DMS 273 (cell line): ENCODE measurements around the gene NUDT8.
A peak's percentile ranks its signal among the peaks of the same experiment; 100 is the strongest.
"Not testable (repeated sequence)": the region's sequence is repeated elsewhere in the genome, so short reads cannot be mapped to it uniquely, and the experiment has no call there.

Experiments used
- DNase-seq: peaks from one replicate; lab custom pipeline; 2025; ENCODE audit not compliant: unreplicated experiment; lab: John Stamatoyannopoulos, UW

NUDT8 gene

DNA sequence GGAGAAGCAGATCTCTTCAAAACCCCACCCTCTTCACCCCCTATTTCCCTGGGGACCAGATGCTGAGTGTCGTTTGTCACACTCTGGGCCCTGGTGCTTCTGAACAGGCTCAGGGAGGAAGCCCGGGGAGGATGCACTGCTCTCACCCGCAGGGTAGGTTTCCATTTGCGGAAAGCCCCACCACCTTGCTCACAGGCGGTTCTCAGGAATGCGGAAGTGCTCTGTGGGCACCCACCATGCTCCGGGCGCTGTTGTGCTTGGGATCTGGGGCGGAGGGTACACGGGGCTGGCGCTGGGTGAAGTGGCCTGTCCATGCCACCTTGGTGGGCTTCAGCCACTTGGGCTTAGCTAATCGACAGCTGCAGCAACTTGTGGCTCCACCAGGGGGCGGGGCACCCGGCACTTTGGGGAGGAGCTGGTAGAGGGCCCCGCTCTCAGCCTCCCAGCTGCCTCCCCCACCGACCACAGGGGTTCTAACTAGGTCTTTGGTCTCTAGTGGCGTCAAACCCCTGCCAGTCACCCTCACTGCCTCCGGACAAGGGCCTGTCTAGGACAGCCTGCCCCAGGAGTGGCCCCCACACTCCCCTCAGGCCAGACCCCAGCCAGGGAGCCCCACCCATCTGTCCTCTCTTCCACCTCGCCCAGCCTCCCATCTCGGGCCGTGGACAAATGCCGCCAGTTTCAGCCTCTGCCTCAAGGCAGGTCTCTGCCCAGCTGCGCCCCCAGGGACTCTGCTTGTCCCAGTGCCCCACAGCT, 15.6 kb downstream of the NUDT8 start:
- DNase-seq: peak; percentile 78

DNA sequence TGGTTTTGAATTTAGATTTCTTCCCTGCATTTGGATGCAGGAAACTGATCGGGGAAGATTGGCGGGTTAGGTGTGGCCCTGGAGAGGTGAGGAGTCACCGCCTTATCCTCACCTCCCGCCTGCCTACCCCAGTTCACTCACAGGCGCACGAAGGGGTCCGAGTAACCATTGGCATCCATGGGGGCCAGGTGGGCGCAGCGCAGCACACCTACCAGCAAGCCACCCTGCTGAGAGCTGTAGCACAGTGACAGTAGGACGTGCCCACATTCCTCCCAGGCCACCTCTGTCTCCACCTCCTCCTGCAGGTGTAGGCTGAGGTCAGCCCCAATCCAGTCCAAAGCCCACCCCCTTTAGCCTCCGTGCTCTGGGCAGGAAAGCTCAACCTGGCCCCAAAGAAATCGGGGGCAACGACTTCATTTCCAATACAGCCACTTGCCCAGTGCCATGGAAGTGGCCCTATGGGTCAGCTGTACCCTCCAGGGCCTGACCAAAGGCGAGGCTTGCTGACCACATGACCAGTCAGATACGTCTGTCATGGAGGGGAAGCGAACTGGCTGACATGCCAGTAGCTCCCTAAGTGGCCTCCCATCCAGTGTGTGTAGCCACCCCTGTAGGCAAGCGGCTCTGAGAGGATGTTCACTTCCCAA, 16.3 kb downstream of the NUDT8 start:
- no peak for DNase-seq

DNA sequence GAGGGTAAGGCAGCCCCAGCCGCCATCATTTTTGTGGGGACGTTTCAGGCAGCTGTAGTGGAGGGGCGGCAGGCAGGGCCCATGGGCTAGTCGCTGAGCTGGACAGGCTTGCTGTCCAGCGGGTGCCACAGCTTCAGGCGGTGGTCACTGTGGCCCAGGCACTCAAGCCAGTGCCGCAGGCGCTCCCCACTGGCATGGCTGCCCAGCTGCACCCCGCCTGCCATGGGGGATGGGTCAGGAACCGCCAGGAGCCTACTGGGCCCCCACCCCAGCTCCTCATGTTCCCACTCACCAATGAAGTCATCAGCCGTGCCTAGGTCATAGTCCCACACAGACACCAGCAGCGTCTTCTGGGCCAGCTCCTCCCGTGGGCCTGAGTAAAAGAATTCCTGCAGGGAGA, 17.0 kb downstream of the NUDT8 start:
- DNase-seq: no peak

DNA sequence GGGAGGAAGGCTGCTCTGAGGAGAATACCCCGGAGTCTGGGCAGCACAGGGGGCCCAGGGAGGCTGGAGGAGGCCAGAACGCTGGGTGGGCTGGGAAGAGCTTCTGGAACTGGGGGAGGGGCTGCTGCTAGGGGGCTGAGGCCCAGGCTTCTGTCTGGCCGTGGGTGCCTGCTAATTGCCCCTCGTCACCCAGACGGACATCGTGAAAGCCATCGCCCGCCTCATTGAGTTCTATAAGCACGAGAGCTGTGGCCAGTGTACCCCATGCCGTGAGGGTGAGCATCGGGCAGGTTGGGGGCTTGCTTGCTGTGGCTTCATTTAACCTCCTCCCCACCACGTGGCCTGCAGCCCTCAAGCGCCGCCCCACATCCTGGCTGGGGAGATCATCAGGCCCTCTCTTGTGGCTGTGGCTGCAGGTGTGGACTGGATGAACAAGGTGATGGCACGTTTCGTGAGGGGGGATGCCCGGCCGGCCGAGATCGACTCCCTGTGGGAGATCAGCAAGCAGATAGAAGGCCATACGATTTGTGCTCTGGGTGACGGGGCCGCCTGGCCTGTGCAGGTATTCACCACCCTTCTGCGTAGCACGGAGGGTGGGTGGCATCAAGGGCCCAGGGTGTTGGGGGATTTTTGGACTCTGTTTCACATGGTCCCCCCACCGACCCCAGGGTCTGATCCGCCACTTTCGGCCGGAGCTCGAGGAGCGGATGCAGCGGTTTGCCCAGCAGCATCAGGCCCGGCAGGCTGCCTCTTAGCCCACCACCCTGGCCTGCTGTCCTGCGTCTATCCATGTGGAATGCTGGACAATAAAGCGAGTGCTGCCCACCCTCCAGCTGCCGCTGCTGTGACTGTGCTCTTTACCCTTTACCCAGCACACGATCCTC, 17.8 kb downstream of the NUDT8 start:
- DNase-seq: no peak

DNA sequence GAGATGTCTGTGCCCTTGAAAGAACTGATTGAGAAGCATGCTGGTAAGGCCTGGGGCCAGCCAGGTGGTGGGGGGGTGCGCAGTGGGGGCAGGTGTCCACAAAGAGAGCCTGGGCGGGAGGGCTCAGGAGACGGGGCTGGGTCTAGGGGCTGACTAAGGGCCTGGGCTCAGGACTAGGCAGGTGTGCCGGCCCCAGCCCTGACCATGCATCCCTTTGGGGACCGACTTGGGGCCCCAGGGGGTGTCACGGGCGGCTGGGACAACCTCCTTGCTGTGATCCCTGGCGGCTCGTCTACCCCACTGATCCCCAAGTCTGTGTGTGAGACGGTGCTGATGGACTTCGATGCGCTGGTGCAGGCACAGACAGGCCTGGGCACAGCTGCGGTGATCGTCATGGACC, 18.6 kb downstream of the NUDT8 start:
- no peak for DNase-seq

DNA sequence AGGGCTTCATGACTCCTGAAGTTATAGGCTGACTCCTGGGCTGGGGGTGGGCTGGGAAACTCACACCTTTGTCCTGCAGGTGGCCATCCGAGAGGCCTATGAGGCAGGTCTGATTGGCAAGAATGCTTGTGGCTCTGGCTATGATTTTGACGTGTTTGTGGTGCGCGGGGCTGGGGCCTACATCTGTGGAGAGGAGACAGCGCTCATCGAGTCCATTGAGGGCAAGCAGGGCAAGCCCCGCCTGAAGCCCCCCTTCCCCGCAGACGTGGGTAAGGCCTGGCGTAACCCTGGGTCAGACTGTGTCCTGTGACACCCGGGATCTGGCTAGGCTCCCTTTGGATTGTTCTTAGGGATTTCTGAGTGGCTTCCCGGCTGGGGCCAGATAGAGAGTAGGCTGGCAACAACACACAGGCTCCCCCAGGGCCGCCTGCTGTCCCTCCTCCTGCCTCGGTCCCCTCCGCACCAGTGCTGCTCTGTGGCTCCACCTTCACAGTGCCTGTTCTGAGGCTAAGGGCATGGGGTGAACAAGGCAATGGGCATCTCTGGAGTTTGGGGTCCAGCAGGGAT, 19.4 kb downstream of the NUDT8 start:
- DNase-seq: no peak

DNA sequence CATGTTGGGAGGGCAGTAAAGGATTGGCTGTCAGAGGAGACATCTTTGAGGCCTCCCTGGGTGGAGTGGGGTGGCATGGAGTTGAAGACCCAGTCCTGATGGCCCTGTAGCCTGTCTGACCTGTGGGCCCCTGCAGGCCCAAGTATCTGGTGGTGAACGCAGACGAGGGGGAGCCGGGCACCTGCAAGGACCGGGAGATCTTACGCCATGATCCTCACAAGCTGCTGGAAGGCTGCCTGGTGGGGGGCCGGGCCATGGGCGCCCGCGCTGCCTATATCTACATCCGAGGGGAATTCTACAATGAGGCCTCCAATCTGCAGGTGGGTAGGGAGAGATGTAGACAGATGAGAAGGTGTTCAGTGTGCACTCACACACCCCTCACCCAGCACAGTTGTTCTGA, 20.4 kb downstream of the NUDT8 start:
- DNase-seq: no peak

DNA sequence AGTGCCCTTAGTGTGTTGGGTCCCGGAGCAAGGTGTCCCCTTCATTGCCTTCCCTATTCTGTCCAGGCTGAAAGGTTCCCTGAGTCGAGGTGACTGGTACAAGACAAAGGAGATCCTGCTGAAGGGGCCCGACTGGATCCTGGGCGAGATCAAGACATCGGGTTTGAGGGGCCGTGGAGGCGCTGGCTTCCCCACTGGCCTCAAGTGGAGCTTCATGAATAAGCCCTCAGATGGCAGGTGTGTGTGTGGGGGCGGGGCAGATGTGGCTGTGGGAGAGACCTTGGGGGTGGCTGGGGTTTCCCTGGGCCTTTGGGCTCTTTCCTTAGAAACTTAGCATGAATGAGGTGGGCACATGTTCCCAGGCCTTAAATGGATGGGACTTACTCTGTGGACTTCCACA, 21.3 kb downstream of the NUDT8 start:
- no peak for DNase-seq

DNA sequence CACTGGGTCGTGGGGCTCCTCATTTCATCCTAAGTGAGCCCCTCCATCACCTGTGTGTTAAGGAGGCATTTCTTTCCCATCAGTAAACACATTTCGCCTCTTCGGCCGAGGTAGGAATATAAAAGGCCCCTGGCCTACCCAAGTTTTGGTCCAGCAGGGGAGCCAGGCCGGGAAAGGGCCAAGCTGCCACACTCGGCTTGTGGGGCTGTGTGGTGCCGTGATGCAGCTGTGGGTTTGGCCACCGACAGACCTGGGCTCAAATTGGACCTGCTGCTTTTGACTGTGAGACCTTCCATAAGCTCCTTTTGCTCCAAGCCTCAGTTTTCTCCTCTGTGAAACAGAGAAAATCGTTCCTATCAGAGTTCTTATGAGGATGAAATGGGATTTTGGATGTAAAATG, 22.2 kb downstream of the NUDT8 start:
- DNase-seq: no peak

DNA sequence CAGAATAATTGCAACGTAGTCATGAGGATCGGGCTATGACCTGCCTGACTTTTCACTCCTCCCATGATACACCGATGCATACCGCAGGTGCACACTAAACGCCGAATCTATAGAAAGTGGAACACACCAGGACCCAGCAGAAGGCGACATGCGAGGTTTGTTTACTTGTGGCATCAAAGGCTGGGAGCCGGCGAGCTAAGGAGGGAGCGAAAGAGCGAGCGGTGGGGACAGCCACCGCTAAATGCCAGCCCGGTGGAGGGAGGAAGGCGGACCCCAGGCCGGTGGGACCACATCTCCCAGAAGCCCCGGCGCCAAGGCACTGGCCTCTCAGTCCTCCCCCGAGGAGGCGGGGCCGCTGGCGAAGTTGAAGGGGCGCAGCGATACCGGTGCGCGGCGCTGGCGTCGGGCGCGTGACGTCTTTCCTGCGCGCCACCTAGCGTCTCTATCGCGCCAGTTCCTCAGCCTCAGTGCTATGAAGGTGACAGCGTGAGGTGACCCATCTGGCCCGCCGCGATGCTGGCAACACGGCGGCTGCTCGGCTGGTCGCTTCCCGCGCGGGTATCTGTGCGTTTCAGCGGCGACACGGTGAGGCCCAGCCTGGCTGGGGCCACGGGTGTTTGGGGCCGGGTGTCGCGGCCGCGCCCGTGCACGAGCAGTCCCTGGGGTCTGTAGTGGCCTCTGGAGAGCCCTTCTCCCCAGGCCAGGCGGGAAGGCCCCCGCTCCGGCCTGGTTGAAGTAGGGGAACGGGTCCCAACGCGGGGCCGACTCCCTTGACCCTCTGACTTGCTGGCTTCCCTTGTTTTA, 23.0 kb downstream of the NUDT8 start, which contains the start of gene NDUFV1:
NDUFV1 (plus strand) TSS at position 445 of the 804 bp plus-strand sequence; CDS start at position 514, 69 bp downstream.
- DNase-seq: peak; percentile 97

DNA sequence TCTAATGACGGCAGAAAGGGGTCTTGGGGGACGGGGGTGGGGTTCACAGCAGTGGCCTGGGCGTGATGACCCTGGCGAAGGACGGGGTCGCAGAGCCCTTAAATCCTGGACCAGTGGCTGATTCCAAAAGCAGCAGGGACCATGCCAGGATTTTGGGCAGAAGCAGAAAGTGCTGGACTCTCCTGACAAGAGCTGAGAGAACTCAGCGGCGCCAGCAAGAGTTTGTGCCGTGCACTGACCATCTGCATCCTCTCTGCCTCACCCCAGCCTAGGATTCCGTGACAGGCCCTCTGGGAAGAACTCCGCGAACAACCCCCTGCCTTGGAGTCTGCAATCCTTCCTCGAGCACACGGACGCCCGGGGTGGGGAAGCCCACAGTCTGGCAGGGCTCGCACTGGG, 23.6 kb downstream of the NUDT8 start:
- peak; percentile 51 for DNase-seq

DNA sequence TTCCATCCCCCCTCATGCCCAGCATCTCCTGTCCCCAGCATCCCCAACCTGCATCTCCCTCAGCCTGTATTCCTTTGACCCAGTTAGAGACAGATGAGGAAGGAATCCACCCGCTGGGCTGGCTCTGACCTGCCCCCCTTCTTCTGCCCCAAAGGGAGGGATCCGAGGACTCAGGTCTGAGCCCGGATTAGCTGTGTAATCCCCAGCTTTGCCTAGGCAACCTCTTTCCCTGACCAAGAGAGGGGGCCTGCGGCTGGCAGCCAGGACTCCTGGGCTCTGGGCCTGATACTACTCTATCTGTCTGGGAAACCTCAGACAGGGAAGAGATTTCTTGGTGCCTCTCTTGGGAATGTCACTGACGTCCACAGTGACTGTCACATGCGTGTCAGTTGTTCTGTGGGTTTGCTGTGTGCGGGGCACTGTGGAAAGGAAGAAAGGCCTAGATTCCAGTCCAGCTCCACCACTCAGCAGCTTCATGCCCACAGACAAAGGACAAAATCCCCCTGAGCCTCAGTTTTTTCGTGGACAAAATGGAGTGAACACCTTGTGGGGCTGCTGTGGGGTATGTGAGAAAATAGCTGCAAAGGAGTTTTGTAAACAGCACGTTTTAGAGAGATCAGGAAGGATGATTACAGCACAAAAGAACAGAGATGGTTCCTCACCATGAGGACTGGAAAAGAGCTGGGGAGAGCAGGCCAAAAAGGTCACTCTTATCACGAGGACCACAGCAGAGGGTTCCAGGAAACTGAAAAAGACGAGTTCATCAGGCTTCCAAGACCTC, 24.3 kb downstream of the NUDT8 start:
- DNase-seq: no peak

DNA sequence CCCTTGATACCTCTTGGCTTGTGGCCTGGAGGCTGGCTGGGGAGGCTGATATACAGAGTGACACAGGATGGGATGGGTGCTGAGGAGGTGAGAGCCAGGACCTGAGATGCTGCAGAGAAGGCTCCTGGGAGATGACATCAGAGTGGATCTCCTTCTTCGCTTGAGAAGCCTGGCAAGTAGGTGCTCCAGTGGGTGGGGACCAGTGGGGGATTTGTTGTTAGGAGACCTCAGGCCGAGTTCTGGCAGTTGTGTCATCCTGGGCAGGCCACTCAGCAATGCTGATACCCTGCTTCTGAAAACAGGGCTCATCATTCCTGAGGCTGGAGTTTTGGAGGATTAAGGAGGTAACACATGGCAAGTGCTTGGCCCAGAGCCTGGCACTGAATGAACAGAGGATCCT, 24.9 kb downstream of the NUDT8 start:
- DNase-seq: no peak

DNA sequence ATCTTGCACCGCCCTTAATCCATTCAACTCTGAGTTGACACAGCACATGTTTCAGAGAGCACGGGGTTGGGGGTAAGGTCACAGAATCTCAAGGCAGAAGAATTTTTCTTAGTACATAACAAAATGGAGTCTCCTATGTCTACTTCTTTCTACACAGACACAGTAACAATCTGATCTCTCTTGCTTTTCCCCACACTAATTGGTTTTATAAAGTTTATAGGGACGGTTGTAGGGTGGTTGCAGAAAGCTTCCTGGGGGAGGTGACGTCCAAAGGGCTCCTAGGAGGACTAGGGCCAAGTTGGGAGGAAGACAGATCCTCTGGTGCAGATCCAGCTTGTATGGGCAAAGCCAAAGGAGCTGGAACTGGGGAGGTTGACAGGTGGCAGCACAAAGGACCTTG, 25.6 kb downstream of the NUDT8 start:
- DNase-seq: not testable (repeated sequence)

DNA sequence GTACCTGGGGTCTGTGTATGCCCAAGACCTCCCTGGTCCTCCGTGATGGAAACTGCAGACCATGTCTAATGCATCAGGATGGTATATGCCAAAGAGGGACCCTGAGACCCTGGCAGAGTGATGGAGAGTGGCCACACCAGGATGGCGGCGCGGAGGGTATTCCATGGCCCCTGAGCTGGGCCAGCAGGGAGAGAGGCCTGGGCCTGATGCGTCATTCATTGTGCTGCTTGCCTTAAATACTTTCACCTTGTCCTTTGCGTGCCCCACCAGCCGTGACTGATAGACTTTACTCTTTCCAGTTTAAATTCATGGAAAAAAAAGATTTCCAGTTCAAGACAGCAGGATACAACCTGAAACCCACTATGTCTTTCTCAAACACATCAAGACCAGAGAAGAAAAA, 28.6 kb downstream of the NUDT8 start:
- DNase-seq: no peak

DNA sequence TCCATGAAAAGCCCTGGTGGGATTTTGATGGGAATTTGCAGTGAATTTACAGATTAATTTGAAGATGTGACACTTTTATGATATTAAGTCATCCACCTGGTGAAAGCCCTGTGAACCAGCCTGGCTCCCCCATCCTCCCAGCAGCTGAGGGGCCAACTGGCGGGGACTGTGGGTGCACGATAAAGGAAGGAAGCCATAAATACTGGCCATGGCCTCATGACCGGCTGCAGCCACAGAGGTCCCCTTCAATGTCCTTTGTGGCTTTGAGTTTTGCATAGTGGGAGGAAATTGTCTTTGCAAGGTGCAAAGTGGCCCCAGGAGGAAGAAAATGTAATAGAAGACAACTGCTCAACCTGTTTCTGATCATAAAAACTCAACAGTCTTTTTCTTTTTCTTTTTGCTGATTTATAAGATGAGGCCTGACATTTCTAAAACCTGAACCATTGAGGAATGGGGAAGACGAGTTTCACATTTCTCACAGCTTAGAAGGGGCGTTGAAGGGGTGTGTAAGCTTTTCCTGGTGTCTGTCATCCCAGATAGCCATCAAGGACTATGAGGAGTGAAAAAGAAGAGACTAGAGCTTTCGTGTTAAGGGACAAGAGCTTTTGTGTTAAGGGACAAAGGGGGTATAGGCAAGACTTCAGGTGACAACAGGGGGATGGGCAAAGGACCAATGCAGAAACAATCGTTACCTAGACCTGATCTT, 29.3 kb downstream of the NUDT8 start:
- DNase-seq: no peak

DNA sequence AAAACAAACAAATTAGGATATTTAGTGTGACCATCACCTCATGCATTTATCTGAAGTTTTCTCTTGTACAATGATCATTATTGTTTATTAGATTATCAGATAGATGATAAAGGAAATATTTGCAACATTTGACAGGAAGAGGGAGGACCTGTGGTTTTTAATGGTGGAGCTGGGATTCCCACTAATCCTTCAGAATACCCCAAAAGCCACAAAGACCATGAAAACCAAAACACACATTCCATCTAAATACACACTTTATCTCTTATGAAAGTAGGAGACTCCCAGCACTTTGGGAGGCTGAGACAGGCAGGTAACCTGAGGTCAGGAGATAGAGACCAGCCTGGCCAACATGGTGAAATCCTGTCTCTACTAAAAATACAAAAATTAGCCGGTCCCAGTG, 30.6 kb downstream of the NUDT8 start:
- DNase-seq: no peak

DNA sequence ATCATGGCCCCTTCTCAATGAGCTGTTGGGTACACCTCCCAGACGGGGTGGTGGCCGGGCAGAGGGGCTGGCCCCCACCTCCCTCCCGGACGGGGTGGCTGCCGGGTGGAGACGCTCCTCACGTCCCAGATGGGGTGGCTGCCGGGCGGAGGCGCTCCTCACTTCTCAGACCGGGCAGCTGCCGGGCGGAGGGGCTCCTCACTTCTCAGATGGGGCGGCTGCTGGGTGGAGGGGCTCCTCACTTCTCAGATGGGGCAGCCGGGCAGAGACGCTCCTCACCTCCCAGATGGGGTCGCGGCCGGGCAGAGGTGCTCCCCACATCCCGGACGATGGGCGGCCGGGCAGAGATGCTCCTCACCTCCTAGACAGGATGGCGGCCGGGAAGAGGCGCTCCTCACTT, 31.8 kb downstream of the NUDT8 start:
- not testable (repeated sequence) for DNase-seq

DNA sequence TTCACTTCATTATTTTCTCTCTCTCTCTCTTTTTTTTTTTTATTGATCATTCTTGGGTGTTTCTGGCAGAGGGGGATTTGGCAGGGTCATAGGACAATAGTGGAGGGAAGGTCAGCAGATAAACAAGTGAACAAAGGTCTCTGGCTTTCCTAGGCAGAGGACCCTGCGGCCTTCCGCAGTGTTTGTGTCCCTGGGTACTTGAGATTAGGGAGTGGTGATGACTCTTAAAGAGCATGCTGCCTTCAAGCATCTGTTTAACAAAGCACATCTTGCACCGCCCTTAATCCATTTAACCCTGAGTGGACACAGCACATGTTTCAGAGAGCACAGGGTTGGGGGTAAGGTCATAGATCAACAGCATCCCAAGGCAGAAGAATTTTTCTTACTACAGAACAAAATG, 32.3 kb downstream of the NUDT8 start:
- not testable (repeated sequence) for DNase-seq
